Hepatocyte (in vitro differentiated cells): ENCODE data around the gene TTC9C.
"Not testable (repeated sequence)": the region's sequence is repeated elsewhere in the genome, so short reads cannot be mapped to it uniquely, and the experiment has no call there.

Source experiments
- CTCF ChIP-seq: fragments of 200-600 bp; sonication (generic); IDR thresholded peaks from 2 replicates; pipeline ENCODE4 v1.5.1; 2016; ENCODE audit warnings: antibody characterized with exemption, mild to moderate bottlenecking; ENCODE audit not compliant: poor library complexity
- EZH2phosphoT487 ChIP-seq: fragments of 200-600 bp; sonication (generic); IDR thresholded peaks from one replicate; pipeline ENCODE4 v1.6.1; 2018; ENCODE audit warnings: antibody characterized with exemption, mild to moderate bottlenecking, low read depth, moderate library complexity; ENCODE audit not compliant: unreplicated experiment, severe bottlenecking

DNA sequence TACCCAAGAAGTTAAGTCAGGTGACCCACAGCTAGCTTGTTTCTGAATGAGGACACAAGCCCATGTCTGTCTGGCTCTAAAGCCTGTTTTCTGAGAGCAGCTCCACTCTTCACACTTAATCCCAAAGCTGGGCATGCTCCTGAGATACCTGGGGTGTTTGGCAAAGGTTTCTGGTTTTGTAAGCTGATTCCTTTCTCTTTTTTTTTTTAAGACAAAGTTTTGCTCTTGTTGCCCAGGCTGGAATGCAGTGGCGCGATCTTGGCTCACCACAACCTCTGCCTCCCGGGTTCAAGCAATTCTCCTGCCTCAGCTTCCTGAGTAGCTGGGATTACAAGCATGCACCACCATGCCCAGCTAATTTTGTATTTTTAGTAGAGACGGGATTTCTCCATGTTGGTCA lies 34.7 kb upstream of the TTC9C start:
- not testable (repeated sequence) for TF ChIP-seq CTCF, EZH2phosphoT487
